HEK293T (cell line): ENCODE data around the gene GPS1.

Source experiments
- ARNT ChIP-seq: fragments of 450-650 bp; IDR thresholded peaks from 2 replicates; pipeline ENCODE4 v1.6.1; 2017; ENCODE audit warnings: mild to moderate bottlenecking
- BHLHE40 ChIP-seq: fragments of 450-650 bp; IDR thresholded peaks from 2 replicates; pipeline ENCODE4 v1.6.1; 2016; ENCODE audit warnings: mild to moderate bottlenecking, moderate library complexity, borderline replicate concordance
- FOXK2 ChIP-seq: fragments of 450-650 bp; IDR thresholded peaks from 2 replicates; pipeline ENCODE4 v1.6.1; 2016; ENCODE audit warnings: mild to moderate bottlenecking
- FOXM1 ChIP-seq: fragments of 450-650 bp; IDR thresholded peaks from 2 replicates; pipeline ENCODE4 v1.6.1; 2017; ENCODE audit warnings: mild to moderate bottlenecking, borderline replicate concordance
- L3MBTL2 ChIP-seq: fragments of 450-650 bp; conservative IDR thresholded peaks from 2 replicates; pipeline ENCODE4 v1.6.1; 2016; ENCODE audit warnings: mild to moderate bottlenecking
- SP1 ChIP-seq: fragments of 450-650 bp; IDR thresholded peaks from 2 replicates; pipeline ENCODE4 v1.6.1; 2017
- SUZ12 ChIP-seq: fragments of 450-650 bp; IDR thresholded peaks from 2 replicates; pipeline ENCODE4 v1.6.1; 2016; ENCODE audit warnings: mild to moderate bottlenecking
- ZNF384 ChIP-seq: fragments of 450-650 bp; IDR thresholded peaks from 2 replicates; pipeline ENCODE4 v1.6.1; 2016

DNA sequence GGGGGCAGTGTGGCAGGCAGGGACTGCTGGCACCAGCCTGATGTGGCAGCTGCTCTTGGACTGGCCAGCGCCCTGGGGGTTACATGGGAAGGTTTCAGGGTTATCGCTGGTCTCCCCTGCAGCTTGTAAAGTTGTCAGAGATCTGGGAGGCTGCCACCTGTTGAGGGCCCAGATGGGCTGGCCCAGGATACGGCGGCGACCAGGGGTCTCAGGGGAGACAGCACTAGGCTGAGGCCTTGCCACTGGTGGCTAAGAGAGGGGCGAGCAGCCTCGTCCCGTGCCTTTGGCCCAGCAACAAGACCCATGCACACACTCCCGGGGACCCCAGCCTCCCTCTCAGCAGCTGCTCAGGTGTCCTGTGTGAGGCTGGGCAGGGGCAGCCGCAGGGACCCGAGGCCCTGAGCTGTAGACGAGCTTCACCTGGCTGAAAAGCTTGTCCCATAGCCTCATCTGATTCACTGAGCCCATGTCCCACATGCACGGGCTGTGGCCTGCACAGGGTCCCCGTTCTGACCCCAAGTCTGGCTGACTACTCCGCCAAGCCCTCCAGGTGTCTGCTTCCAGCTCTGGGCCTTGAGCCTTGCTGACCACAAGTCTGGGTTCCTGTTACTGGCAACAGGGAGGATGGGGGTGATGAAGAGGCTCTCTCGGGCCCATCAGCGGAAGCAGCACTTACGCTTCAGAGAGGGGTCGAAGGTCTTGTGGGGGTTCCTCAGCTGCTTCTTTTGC lies 7.7 kb downstream of the GPS1 start:
- TF ChIP-seq SUZ12 (no peak), BHLHE40 (no peak), ARNT (no peak), L3MBTL2 (no peak), SP1 (no peak), FOXK2 (no peak), FOXM1 (no peak), ZNF384 (no peak)
